IPS-NIHi7 (cell line): Measurements from ENCODE around the gene BACE1.
"Not testable (repeated sequence)": the region's sequence is repeated elsewhere in the genome, so short reads cannot be mapped to it uniquely, and the experiment has no call there.

Source experiments
- DNase-seq: peaks from one replicate; pipeline ENCODE4 v3.0.0; 2012; ENCODE audit warnings: mixed read lengths; ENCODE audit errors: extremely low spot score

The BACE1 gene

DNA sequence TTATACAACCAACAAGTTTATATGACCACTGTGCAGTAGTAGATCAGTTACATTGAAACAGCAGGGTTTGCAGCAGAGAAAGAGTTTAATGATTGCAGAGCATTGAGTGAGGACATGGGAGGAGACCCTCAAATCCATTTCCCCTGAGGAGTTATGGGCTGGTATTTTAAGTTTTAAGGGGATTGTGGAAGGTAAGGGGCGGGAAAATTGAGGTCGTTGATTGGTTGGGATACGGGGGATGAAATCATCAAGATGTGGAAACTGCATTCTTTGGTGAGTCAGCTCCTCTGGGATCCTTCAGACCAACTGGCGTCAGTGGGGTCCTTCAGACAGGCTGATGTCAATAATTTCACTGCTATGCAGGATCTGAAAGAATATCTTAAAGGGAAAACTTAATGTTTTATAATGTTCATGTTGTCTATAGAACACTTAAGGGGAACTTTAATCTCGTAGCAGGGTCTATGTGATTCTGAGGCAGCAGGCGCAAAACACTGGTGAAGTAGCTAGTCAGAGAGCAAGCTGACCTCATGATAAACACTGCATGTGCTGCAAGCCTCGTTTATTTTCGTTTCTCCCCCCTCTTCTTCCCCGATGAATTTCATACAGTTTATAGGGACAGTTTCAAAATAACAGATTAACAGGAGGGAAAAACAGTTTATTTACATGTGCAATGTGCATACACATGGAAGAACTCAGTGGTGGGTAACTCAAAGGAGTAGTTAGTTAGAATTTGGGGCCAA, 42.3 kb downstream of the BACE1 start:
- peak; percentile 40 for DNase-seq

GRCh38 chr11:117272175-117272574, 43.9 kb downstream of the BACE1 start:
- DNase-seq: not testable (repeated sequence)

DNA sequence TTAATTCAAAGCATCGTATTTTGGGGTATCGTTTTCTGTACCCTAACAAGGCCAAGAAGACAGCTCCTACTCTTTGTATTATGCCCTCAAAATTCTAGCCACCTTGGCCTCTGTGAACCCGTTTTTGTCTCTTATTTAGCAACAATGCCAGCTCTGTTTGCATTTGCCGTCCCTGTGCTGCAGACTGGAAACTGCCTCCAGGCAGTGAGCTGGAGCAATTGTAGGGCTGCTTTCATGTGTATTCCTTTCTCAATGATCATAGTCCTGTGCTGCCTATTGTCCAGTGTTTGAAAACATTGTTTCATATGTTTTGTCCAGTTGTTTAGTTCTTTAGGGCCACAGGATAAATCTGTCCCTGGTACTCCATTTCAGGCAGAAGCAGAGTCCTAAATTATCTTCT, 44.8 kb downstream of the BACE1 start:
- DNase-seq: no peak

- no peak for DNase-seq
These were observed 46.2 kb downstream of the BACE1 start for GRCh38 chr11:117269856-117270255.

DNA sequence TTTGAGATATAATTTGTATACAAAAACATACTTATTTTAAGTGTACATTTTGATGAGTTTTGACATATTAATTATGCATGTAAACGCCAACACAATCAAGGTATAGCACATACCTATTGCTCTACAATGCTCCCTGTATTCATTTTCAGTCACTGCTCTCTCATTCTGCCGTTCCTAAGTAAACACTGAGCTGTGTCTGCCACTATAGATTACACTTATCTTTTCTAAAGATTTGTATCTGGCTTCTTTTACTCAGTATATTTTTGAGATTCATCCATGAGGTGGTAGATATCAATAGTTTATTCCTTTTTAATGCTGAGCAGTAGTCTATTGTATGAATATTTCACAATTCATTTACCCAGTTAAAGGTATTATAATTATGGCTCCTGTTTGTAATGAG, 50.3 kb downstream of the BACE1 start:
- DNase-seq: no peak

GRCh38 chr11:117264624-117265323, 51.3 kb downstream of the BACE1 start:
- DNase-seq: not testable (repeated sequence)

GRCh38 chr11:117259417-117259816, 56.6 kb downstream of the BACE1 start:
- DNase-seq: no peak

DNA sequence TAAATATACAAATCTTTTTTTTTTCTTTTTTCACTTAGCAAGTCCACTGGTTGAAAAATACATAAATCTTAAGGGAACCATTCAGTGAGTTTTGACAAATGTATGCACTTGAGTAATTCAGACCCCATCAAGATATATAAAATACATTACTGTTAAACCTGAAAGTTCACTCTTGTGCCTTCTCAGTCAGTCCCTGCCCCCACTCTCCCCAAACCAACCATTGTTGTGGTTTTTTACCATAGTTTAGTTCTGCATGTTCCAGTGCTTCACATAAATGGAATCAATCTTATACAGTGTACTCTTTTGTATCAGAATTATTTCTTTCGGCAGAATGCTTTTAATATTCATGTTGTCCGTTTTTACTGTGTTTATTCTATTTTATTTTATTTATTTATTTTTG, 57.5 kb downstream of the BACE1 start:
- no peak for DNase-seq

GRCh38 chr11:117256573-117256972, 59.5 kb downstream of the BACE1 start:
- no peak for DNase-seq

DNA sequence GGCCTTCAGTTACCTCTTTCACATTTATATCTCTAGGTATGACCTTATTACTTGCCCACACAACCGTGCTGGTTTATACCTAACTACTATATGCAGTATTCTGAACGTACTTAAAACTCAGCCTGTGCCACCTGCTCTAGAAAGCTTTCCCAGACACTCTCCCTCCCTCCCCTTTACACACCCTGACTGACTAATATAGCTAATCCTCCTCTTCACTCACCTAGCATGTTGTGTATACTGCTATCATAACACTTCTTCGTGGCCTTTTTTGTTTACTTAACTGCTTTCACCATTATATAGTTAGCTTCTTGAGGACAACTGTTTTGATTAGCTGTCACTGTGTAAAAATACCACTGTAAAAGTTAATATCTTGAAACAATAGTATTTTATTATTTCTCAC, 60.1 kb downstream of the BACE1 start:
- DNase-seq: no peak

- no peak for DNase-seq
These were observed 64.5 kb downstream of the BACE1 start for GRCh38 chr11:117251506-117251905.

- no peak for DNase-seq
These were observed 66.5 kb downstream of the BACE1 start for GRCh38 chr11:117249571-117249970.

- no peak for DNase-seq
These were observed 67.7 kb downstream of the BACE1 start for GRCh38 chr11:117248341-117248740.

DNA sequence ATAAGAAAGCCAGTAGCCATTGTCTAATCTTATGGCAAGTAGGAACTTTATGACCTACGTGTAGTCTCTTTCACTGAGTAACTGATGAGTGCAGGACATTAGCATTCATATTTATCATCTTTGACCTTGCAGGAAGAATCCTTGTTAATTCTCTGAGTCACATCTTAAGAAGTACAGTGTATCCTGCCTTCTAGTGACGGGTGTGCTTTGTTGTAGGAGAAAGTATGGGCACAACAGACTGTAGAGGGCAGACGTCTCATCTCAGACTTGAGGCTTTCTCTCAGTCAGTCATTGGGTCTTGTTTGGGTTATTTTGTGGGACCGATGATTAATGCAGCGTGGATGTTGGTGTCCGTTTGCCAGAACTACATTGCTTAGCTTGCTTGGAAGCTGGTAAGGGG, 76.8 kb downstream of the BACE1 start:
- DNase-seq: no peak

GRCh38 chr11:117238221-117238620, 77.8 kb downstream of the BACE1 start:
- DNase-seq: no peak
